ENCODE results near the gene YES1.
"Not testable (repeated sequence)": the region's sequence is repeated elsewhere in the genome, so short reads cannot be mapped to it uniquely, and the experiment has no call there.

The YES1 gene

GRCh38 chr18:784470-785172 lies 27.4 kb downstream of the YES1 start:
- DNase-seq (ENCODE audit: low spot score) = no peak

GRCh38 chr18:778194-778927 lies 33.7 kb downstream of the YES1 start:
- no peak for DNase-seq (ENCODE audit: low spot score)

- peak; percentile 5 for DNase-seq (ENCODE audit: low spot score)
Measured at GRCh38 chr18:777021-777420, 35.0 kb downstream of the YES1 start.

DNA sequence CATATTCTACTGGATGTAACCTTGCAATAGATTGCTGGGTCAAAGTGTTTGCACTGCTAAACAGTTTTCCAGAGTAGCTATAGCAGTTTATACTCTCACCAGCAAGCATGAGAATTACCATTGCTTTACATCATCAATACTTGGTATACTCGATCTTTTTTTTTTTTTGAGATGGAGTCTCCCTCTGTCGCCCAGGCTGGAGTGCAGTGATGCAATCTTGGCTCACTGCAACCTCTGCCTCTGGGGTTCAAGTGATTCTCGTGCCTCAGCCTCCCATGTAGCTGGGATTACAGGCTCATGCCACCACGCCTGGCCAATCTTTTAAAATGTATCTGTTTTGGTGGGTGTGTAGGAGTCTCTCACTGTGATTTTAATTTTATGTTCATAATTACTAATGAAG lies 36.0 kb downstream of the YES1 start:
- DNase-seq (ENCODE audit: low spot score) = not testable (repeated sequence)

- DNase-seq (ENCODE audit: low spot score) = no peak
Measured at GRCh38 chr18:774811-775210, 37.2 kb downstream of the YES1 start.

GRCh38 chr18:773980-774624 lies 37.9 kb downstream of the YES1 start:
- no peak for DNase-seq (ENCODE audit: low spot score)

DNA sequence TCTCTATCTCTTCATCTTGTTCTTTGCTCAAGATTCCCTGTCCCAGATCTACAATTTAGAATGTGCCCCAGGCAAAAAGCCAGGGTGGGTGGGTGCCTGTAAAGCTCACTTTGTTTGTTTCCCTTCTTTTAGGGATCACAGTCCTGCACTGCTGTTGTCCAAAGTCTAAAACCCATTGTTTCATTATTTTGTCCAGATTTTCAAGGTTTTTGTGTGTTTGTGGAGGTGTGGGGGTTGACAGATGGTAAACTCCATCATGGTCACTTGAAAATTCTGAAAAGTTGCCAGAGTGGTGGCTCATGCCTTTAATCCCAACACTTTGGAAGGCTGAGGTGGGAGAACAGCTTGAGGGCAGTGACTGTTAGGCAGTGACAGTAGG lies 41.5 kb downstream of the YES1 start:
- DNase-seq (ENCODE audit: low spot score) = no peak

- DNase-seq (ENCODE audit: low spot score) = no peak
Measured at GRCh38 chr18:767961-768360, 44.1 kb downstream of the YES1 start.

DNA sequence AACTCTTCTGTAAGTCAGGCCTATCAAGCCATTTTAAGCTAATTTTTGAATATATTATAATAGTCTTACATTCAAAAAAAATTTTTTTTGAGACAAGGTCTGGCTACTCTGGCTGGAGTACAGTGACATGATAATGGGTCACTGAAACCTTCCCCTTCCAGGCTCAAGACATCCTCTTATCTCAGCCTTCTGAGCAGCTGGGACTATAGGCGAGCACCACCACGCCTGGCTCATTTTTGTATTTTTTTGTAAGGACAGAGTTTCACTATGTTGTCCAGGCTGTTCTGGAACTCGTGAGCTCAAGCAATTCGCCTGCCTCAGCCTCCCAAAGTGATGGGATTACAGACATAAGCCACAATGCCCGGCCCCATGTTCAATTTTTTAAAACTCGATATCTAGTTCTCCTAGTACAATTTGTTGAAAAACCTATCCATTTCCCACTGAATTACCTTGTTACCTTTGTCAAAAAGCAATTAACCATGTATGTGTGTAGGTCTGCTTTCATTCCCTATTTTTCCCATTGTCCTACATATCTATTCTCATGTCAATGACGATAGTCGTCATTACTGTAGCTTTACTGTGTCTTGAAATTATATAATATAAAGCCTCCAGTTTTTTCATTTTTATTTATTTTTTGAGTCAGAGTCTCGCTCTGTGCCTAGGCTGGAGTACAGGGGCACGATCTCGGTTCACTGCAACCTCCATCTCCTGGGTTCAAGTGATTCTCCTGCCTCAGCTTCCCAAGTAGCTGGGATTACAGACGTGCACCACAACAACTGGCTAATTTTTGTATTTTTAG lies 44.8 kb downstream of the YES1 start:
- DNase-seq (ENCODE audit: low spot score) = no peak

DNA sequence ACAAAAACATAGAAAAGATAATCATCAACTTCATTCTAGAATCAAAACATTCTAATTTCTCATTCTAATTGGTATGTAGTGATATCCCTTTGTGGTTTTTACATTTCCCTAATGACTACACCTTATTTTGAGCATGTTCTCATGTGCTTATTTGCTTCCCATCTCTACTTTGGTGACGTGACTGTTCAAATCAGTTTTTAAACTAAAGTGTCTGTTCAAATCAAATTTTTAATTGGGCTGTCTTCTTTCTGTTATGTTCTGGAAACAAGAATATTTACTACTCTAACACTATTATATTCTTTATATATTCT lies 45.5 kb downstream of the YES1 start:
- DNase-seq (ENCODE audit: low spot score) = no peak

GRCh38 chr18:765764-766549 lies 46.1 kb downstream of the YES1 start:
- no peak for DNase-seq (ENCODE audit: low spot score)

DNA sequence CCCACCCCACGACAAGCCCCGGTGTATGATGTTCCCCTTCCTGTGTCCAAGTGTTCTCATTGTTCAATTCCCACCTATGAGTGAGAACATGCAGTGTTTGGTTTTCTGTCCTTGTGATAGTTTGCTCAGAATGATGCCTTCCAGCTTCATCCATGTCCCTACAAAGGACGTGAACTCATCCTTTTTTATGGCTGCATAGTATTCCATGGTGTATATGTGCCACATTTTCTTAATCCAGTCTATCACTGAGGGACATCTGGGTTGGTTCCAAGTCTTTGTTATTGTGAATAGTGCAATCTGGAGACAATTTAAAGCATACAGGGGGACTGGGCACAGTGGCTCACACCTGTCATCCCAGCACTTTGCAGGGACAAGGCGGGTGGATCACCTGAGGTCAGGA lies 52.2 kb downstream of the YES1 start:
- not testable (repeated sequence) for DNase-seq (ENCODE audit: low spot score)

DNA sequence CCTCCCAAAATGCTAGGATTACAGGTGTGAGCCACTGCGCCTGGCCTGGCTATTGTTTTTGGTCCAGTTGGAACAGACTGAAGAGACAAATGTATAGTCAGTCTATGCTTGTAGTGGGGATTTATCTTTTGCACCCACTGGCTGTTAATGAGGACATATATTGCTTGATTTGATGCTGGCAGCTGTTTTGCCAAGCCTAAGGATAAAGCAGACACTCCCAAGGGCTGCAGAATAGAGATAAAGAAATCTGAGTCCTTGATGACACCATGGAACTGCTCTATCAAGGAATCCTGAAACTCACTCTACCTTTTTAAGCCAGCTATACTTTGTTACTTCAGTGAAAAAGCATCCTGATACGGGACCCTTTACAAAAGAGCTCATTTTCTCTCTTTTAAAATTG lies 56.5 kb downstream of the YES1 start:
- DNase-seq (ENCODE audit: low spot score) = no peak

GRCh38 chr18:754656-755055 lies 57.4 kb downstream of the YES1 start:
- no peak for DNase-seq (ENCODE audit: low spot score)

GRCh38 chr18:750456-750855 lies 61.6 kb downstream of the YES1 start:
- DNase-seq (ENCODE audit: low spot score) = no peak

GRCh38 chr18:744832-745597 lies 67.0 kb downstream of the YES1 start:
- DNase-seq (ENCODE audit: low spot score) = no peak

DNA sequence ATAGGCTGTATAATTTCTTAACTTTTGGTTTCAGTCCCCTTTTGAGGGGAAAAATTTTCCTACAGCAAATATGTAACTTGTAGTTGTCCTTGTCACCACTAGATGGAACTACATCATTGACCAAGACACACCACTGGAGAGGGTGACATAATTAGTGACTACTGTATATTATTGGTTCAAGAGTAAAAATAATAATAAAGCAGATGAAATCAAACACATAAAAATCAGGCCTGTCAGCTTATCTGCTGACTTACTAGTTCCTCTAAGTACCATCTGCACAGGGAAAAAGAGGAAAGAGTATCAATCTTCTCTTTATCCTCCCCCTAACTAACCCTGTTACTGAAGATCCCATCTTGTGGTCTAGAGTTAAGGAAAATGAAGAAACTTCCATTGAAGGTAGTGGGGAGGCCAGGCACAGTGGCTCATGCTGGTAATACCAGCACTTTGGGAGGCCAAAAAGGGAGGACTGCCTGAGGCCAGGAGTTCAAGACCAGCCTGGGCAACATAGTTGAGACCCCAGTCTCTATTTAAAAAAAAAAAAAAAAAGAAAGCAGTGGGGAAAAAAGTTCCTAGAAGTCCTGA lies 70.0 kb downstream of the YES1 start:
- peak; percentile 48 for DNase-seq (ENCODE audit: low spot score)

DNA sequence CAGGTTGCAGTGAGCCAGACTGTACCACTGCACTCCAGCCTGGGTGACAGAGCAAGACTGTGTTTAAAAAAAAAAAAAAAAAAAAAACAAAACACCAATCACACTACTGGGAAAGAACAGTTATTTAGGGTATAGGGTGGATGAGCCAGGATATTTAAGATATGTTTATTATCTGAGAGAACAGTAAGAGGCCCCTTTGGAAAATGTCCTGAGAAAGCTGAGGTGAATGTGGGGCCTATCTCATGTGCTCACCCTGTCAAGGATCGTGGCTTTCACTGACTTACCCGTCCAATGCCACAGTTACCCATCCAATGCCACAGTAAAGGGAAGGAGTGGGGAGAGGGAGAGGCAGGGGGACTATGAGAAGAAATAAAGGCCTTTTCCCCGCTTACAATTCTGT lies 79.7 kb downstream of the YES1 start:
- no peak for DNase-seq (ENCODE audit: low spot score)

GRCh38 chr18:731185-731584 lies 80.9 kb downstream of the YES1 start:
- no peak for DNase-seq (ENCODE audit: low spot score)

- DNase-seq (ENCODE audit: low spot score) = no peak
Measured at GRCh38 chr18:730692-731091, 81.3 kb downstream of the YES1 start.

- DNase-seq (ENCODE audit: low spot score) = not testable (repeated sequence)
Measured at GRCh38 chr18:730120-730519, 81.9 kb downstream of the YES1 start.
